KMS-11 (cell line): ENCODE measurements around the gene FGF11.

ENCODE experiments used
- H2AFZ ChIP-seq: fragments of 200-600 bp; sonication (generic); 2 replicates; pipeline ENCODE4 v1.6.1; 2016; ENCODE audit warnings: antibody characterized with exemption, mixed run types, low read depth
- H3K27ac ChIP-seq: fragments of 200-600 bp; sonication (generic); 2 replicates; pipeline ENCODE4 v1.6.1; 2016; ENCODE audit warnings: mild to moderate bottlenecking, mixed run types
- H3K27me3 ChIP-seq: fragments of 200-600 bp; sonication (generic); 2 replicates; pipeline ENCODE4 v1.6.1; 2017; ENCODE audit warnings: mild to moderate bottlenecking, low read depth, mixed run types, moderate library complexity; ENCODE audit not compliant: insufficient read depth
- H3K36me3 ChIP-seq: fragments of 200-600 bp; sonication (generic); 2 replicates; pipeline ENCODE4 v1.6.1; 2017; ENCODE audit warnings: mild to moderate bottlenecking, mixed run types; ENCODE audit not compliant: insufficient read depth
- H3K4me1 ChIP-seq: fragments of 200-600 bp; sonication (generic); 2 replicates; pipeline ENCODE4 v1.6.1; 2016; ENCODE audit warnings: mild to moderate bottlenecking, low read depth, mixed run types; ENCODE audit not compliant: poor library complexity, severe bottlenecking
- H3K4me2 ChIP-seq: fragments of 200-600 bp; sonication (generic); 2 replicates; pipeline ENCODE4 v1.7.0; 2016; ENCODE audit warnings: mild to moderate bottlenecking, mixed run types
- H3K4me3 ChIP-seq: fragments of 200-600 bp; sonication (generic); IDR thresholded peaks from 2 replicates; pipeline ENCODE4 v1.6.1; 2017; ENCODE audit warnings: low read depth, low read length, mixed read lengths; ENCODE audit not compliant: insufficient read depth
- H3K79me2 ChIP-seq: fragments of 200-600 bp; sonication (generic); 2 replicates; pipeline ENCODE4 v1.6.1; 2016; ENCODE audit warnings: low read depth, mixed run types; ENCODE audit not compliant: insufficient read depth
- H3K9ac ChIP-seq: fragments of 200-600 bp; sonication (generic); 2 replicates; pipeline ENCODE4 v1.6.1; 2016; ENCODE audit warnings: mild to moderate bottlenecking, mixed run types
- H4K20me1 ChIP-seq: fragments of 200-600 bp; sonication (generic); 2 replicates; pipeline ENCODE4 v1.6.1; 2016; ENCODE audit warnings: mild to moderate bottlenecking, mixed run types; ENCODE audit not compliant: insufficient read depth
- CTCF ChIP-seq: fragments of 200-600 bp; sonication (generic); conservative IDR thresholded peaks from 2 replicates; pipeline ENCODE4 v1.6.1; 2017; ENCODE audit warnings: low read depth, mild to moderate bottlenecking, antibody characterized with exemption, low read length, moderate library complexity, mixed read lengths

FGF11 gene

DNA sequence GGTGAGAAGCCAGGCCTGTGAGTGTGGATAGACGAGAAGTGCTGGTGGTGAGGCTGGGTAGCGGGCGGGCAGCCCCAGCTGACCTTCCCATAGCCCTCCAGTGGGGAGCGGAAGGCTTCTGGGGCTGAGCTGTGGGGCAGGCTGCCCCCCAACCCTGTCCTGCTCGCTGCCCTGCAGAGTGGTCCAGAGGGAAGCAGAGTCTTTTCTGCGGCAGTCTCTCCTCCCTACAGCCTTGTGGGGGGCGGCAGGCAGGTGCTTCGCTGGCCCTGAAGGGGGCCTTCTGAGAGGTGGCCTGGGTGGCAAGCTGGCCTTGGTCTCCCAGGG, 27.9 kb upstream of the FGF11 start:
- no peak overlapping the region for H2AFZ ChIP-seq
- no peaks in the 10 kb centered on the region for H3K79me2 ChIP-seq
- no peak overlapping the region for H3K4me2 ChIP-seq
- TF ChIP-seq CTCF, result no peak
- H3K9ac ChIP-seq, result no peak overlapping the region
- no peaks in the 10 kb centered on the region for H4K20me1 ChIP-seq
- H3K4me1 ChIP-seq, result no peaks in the 10 kb centered on the region
- H3K27me3 ChIP-seq, result no peaks in the 10 kb centered on the region
- no peak overlapping the region for H3K27ac ChIP-seq
- H3K36me3 ChIP-seq, result no peaks in the 10 kb centered on the region
- no peak overlapping the region for H3K4me3 ChIP-seq

DNA sequence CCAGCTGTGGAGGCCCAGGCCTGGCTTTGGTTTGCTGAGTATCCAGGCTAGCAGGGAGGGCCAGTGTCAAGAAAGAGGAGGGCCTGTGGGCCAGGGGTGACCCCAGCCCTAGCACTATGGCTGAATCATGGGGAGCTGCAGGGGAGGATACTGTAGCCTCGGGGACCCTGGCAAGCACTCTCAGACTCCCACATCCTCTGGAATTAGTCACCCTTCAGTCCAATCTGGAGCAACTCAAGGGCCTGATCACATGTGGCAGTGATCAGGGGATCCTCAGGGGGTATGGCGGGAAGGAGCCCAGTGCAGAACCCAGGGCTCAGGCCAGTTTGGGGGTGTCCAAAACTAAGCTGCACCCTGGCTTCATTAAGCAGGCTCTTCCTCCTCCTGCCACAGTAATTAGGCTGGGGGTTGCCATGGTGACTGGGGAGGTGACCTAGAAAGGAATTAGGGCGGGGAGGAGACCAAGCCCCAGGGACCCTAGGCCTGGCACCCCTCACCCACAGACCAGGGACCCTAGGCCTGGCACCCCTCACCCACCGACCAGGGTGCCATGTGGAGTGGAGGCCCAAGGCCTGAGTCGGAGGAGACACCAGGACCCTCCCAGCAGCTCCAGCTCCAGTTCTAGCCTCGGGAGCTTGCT, 25.8 kb upstream of the FGF11 start:
- H3K79me2 ChIP-seq, result no peaks in the 10 kb centered on the region
- no peak overlapping the region for H3K9ac ChIP-seq
- H3K4me2 ChIP-seq, result no peak overlapping the region
- H3K36me3 ChIP-seq, result no peaks in the 10 kb centered on the region
- H3K27me3 ChIP-seq, result no peaks in the 10 kb centered on the region
- no peaks in the 10 kb centered on the region for H3K4me1 ChIP-seq
- TF ChIP-seq CTCF, result no peak
- H3K4me3 ChIP-seq, result no peak overlapping the region
- H3K27ac ChIP-seq, result no peak overlapping the region
- H2AFZ ChIP-seq, result no peak overlapping the region
- no peaks in the 10 kb centered on the region for H4K20me1 ChIP-seq

DNA sequence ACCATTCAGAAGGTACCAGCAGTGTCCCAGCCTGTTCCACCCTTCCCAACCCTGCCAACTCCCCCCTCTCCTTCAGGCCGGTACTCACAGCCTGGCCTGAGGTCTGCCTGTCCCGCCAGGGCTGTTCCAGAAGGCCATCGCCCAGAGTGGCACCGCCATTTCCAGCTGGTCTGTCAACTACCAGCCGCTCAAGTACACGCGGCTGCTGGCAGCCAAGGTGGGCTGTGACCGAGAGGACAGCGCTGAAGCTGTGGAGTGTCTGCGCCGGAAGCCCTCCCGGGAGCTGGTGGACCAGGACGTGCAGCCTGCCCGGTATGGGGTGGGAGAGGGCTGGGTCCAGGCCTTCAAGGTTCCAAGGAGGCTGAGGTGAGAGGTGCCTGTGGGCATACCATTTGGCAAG, 24.5 kb upstream of the FGF11 start:
- no peak overlapping the region for H3K4me3 ChIP-seq
- no peak overlapping the region for H3K27ac ChIP-seq
- H3K9ac ChIP-seq, result no peak overlapping the region
- H3K79me2 ChIP-seq, result no peaks in the 10 kb centered on the region
- H3K4me1 ChIP-seq, result no peaks in the 10 kb centered on the region
- no peaks in the 10 kb centered on the region for H3K36me3 ChIP-seq
- H3K4me2 ChIP-seq, result no peak overlapping the region
- no peak for TF ChIP-seq CTCF
- no peak overlapping the region for H2AFZ ChIP-seq
- no peaks in the 10 kb centered on the region for H3K27me3 ChIP-seq
- H4K20me1 ChIP-seq, result no peaks in the 10 kb centered on the region

DNA sequence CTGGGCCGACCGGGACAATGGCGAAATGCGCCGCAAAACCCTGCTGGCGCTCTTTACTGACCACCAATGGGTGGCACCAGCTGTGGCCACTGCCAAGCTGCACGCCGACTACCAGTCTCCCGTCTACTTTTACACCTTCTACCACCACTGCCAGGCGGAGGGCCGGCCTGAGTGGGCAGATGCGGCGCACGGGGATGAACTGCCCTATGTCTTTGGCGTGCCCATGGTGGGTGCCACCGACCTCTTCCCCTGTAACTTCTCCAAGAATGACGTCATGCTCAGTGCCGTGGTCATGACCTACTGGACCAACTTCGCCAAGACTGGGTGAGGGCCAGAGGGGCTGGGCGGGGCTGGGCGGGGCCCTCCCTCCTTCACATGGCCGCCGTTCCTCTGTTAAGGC, 23.5 kb upstream of the FGF11 start:
- Histone ChIP-seq H3K36me3 (no peaks in the 10 kb centered on the region), H3K27ac (no peak overlapping the region), H3K9ac (no peak overlapping the region), H3K4me1 (no peaks in the 10 kb centered on the region), H3K4me2 (no peak overlapping the region), H4K20me1 (no peaks in the 10 kb centered on the region), H3K79me2 (no peaks in the 10 kb centered on the region), H3K27me3 (no peaks in the 10 kb centered on the region), H2AFZ (no peak overlapping the region), H3K4me3 (no peak overlapping the region)
- no peak for TF ChIP-seq CTCF

DNA sequence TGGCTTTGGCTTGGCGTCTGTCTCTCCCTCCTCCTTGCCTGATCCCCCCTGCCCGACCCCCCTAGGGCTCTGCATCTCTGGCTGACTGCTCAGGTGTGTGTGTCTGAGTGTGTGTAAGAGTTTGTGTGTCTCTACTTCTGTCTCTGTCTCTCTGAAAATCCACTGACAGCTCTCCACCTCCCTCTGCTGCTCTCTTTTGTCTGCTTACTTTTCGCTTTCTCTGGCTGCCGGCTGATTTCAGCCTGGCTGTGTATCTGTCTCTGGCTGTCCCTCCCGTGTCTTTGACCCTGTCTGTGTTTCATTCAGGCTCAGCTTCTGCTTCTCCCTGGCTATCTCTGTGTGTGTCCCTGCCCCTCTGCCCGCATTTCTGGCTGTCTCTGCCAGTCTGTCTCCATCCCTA, 23.0 kb upstream of the FGF11 start:
- no peaks in the 10 kb centered on the region for H3K36me3 ChIP-seq
- H3K4me1 ChIP-seq, result no peaks in the 10 kb centered on the region
- no peak overlapping the region for H3K27ac ChIP-seq
- no peak overlapping the region for H2AFZ ChIP-seq
- H3K4me3 ChIP-seq, result no peak overlapping the region
- no peak overlapping the region for H3K9ac ChIP-seq
- H3K4me2 ChIP-seq, result no peak overlapping the region
- no peak for TF ChIP-seq CTCF
- no peaks in the 10 kb centered on the region for H4K20me1 ChIP-seq
- H3K79me2 ChIP-seq, result no peaks in the 10 kb centered on the region
- H3K27me3 ChIP-seq, result no peaks in the 10 kb centered on the region
